ENCODE results near the gene PLIN5.
"Not testable (repeated sequence)": the region's sequence is repeated elsewhere in the genome, so short reads cannot be mapped to it uniquely, and the experiment has no call there.

The PLIN5 gene

DNA sequence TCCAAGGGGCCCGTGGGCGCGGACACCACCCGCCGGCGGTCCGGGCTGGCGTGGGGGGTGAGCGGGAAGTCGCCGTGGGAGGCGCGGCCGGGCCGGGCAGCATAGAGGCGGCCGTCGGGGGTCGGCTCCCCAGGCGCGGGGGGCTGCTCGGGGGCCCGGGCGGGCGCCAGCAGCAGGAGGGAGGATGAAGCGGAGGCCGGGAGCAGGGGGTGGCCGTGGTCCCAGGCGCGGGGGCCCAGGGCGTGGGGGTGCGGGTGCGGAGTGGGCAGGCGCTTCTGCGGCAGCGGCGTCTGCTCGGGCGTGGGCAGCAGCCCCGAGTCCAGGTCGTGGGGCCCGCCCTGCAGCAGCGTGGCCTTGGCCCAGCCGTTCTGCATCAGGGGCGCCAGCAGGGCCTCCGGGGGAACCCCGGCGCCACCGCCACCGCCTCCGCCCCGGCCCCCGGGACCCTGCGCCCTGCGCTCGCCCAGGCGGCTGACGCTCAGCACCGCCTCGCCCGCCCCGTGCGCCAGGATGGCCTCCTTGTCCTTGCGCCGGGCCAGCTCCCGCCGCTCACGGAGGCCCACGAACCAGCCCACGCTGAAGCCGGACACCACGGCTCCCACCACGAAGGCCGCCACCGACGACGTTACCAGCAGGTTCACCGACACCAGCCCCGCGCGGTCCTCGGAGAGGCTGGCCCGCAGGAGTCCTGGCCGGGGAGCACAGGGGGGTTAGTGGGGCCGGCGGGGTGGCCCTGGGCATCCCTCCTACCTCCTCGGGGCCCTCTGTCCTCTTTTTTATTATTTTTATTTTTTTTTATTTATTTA, 9.0 kb upstream of the PLIN5 start:
- DNase-seq (ENCODE audit: low read depth in 2 of 3, low spot score in 1 of 3): no peak

DNA sequence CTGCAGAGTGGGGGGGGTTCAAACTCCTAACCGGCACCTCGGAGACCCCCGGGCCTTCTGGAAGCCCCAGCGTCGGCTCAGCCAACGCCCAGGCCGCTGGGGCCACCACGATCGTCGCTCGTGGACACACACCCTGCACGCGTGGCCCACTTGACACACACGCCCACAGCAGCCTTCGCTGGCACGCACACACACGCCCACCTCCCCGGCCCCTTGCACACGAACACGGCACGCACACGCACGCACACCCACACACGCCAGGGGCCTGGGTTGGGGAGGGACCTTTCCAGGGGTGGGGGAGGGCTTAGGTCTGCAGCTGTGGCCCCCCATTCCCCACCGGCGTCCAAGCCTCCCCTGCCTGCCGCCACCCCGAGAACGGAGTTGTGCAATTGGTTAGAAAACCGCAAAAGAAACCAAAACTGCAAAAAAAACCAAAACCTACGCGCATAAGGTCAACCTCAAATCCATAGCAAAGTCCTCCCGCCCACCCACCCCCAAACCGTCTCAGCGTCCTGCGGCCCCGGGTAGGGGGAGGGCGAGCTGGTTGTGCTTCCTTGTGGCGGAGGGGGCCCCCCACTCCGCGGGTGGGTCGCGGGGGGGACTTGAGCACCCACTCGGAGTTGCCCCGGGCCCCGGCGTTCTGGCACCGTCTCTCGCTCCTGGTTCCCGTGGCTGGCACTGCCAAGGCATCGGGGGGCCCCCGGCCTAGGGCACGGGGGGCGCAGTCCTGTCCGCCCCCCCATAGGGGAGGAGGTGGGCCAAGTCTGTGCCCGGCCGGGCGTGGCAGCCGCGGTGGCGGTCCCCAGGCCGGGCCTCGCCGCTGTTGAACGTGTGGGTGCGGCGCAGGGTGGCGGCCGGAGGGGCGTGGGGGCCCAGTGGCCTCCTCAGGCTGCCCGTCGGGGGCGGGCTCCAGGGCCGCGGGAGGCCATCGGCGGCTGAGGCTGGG, 8.1 kb upstream of the PLIN5 start:
- no peak for DNase-seq (ENCODE audit: low read depth in 2 of 3, low spot score in 1 of 3)

DNA sequence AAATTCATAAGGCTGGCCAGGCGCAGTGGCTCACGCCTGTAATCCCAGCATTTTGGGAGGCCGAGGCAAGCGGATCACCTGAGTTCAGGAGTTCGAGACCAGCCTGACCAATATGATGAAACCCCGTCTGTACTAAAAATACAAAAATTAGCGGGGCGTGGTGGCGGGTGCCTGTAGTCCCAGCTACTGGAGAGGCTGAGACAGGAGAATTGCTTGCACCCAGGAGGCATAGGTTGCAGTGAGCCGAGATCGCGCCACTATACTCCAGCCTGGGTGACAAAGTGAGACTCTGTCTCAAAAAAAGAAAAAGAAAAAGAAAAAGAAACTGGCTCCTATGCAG, 6.8 kb upstream of the PLIN5 start:
- DNase-seq (ENCODE audit: low read depth in 2 of 3, low spot score in 1 of 3): not testable (repeated sequence)

DNA sequence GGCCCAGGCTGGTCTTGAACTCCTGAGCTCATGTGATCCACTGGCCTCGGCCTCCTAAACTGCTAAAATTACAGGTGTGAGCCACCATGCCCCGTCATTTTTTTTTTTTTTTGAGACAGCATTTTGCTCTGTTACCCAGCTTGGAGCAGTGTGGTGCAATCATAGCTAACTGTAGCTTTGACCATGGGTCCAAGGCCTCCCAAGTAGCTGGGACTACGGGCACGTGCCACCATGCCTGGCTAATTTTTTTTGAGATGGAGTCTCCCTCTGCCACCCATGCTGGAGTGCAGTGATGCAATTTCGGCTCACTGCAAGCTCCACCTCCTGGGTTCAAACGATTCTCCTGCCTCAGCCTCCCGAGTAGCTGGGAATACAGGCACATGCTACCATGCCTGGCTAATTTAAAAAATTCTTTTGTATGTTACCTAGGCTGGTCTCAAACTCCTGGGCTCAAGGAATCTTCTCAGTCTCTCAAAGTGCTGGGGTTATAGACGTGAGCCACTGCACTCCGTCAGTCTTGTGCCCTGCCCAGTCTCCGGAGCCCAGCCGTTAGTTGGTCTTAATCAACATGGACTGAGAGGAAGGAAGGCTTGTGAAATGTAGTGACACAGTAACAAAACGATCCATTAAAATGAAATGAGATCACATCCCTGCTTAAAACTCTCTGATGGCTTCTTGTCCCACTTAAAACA, 6.2 kb upstream of the PLIN5 start:
- no peak for DNase-seq (ENCODE audit: low read depth in 2 of 3, low spot score in 1 of 3)

DNA sequence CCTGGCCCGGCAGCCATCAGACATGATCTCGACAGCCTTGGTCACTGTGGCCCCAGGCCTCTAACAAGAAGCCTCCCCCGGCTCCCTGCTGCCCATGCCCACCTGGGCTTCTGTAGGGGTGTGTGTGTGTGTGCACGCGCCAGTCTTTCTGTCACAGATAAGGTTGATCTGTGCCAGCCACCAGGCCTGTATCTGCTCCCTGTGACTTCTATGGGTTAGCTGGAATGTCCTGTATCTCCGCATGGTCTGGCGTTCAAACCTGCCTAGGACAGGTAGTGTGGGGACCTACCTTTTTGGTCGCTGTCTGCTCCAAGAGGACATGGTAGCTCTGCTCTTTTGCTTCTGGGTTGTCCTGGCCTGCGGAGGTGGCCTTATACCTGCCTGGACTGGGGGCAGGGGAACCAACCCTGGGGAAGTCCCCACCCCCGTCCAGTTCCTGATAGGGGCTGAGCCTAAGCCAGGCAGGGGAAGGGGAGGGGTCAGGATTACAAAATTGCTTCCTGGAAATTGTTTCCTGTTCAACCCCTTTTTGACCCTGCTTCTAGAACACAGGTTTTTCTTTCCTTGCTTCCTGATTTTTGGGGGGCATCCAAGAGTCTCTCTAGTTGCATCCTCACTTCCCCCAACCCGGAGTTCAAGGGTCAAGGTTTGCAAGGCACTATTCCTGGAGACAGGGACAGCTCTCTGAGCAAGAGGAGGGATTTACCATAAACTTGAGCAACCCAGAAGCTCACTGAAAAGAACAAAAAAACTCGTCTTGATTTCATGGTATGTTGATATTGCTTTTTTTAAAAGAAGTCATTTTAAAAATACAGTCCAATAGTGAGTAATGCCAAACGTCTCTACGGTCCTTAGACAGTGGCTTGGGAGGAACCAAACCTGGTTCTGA, 4.9 kb upstream of the PLIN5 start, which contains the start of gene LRG1:
TSS of gene LRG1 (minus strand) at position 344 of the 889 bp plus-strand sequence. CDS start at position 321, 23 bp downstream.
- no peak for DNase-seq (ENCODE audit: low read depth in 2 of 3, low spot score in 1 of 3)

DNA sequence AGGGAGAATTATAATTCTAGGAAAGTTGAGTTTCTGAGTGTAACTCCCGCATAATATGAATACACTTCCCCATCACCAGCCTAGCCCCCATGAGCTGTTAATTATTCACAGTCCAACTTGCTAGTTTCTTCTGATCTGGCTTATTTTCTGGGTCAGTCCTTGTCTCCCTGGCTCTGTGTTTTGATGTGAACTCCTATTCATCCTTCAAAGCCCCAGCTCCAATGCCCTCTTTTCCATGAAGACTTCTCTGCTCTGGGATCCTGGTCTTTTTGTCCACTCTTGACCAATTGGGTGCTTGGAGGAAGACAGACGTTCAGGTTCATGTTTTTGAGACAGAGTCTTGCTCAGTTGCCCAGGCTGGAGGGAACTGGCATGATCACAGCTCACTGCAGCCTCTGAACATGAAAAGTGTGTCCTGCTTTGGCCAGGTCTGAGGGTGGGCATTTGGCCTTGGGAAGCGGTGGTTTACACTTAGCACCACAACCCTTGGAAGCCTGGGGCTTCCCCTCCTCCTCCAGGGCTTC, 4.2 kb upstream of the PLIN5 start:
- no peak for DNase-seq (ENCODE audit: low read depth in 2 of 3, low spot score in 1 of 3)

DNA sequence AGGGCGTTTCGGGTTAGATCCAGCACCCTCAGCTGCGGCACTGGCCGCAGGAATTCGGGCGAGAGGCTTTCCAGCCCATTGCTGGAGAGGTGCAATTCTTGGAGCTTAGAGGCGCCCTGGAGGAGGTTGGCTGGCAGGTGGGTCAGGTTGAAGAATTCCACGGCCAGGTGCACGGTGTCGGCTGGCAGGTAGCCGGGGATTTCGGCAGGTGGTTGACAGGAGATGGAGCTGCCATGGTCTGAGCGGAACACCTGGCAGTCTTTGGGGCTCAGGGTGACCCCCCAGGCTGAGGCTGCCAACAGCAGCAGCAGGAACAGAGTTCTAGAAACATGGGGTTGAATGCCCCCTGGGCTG, 3.6 kb upstream of the PLIN5 start:
- DNase-seq (ENCODE audit: low read depth in 2 of 3, low spot score in 1 of 3): no peak

DNA sequence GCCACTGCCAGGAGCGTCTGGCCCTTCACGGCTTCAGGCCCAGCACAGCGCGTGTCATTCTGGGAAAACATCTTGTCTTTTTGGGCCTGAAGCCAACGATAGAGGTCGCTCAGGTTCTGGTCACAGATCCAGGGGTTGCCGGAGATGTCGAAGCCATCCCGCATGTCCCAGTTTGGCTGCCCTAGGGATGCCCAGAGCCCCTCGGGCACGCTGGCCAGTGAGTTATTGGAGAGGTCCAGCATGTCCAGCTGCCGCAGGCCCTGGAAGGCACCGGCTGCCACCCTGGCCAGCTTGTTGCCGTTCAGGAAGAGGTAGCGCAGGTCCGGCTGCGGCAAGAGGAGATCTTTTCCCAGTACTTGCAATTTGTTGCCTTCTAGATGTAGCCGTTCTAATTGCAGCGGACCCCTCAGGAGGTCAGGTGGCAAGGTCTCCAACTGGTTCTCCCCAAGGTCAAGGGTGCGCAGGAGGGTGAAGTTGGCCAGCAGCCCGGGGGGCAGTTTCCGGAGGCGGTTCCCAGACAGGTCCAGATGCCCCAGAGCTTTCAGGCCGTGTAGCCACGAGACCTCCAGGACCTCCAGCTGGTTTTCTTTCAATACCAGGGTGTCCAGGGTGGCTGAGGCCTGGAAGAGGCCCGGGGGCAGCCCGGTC, 3.1 kb upstream of the PLIN5 start:
- DNase-seq (ENCODE audit: low read depth in 2 of 3, low spot score in 1 of 3): no peak

DNA sequence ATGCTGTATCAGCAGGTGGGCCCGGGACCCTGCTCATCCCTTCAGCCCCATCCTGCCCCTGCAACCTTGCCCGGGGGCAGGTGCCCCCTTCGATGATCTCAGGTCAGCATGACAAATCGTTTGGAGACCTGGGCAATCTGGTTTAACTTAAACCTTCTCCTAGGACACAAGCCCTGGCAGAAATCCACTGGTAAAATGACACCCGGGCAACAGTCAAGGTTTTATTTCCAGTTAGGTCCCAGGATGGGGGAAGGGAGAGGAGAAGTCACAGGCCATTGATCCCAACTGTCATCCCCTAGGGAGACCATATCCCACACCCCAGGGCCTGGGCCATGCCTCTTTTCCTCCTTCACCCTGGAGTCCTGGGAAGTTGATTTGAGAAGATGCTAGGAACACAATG, 1.8 kb upstream of the PLIN5 start:
- DNase-seq (ENCODE audit: low read depth in 2 of 3, low spot score in 1 of 3): no peak

DNA sequence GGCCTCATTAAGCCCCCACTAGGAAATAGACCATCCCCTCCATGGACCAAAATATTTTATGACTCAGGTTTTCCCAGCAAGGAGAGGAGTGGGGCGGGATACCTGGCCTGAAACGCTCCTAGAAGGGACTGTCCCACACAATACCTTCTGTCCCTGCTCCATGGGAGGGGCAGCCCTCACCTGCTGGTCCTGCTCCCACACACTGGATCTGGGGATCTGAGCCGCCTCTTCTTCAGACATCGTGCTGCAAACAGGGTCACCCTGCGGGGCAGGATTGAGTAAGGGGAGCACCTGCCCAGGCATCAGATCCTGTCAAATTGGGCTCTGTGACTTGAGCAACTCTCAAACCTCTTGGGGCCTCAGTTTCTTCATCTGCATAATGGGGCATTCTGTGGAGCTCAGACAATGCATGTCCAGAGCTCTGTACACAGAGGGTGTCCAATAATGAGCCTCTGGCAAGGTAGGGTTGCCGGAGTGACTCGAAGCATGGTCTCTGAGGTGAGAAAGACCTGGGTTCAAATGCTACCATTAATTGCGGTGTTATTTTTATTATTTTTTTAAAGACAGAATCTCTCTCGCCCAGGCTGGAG, 1.1 kb downstream of the PLIN5 start:
- DNase-seq (ENCODE audit: low read depth in 2 of 3, low spot score in 1 of 3): no peak

DNA sequence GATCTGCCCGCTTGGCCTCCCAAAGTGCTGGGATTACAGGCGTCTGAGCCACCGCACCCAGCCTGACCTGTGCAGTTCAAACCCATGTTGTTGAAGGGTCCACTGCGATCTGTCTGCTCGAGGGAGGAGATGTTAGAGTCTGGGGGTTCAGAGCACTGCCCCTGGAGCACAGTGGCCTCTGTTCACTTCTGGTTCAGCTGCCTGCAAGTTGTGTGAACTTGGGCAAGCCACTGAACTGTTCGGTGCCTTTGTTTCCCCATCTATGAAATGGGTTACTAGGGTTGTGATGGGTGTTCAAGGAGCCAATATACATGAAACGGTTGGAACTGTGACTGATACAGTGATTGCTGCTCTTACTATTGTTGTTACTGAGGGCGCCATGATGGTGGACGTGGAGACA, 1.7 kb downstream of the PLIN5 start:
- no peak for DNase-seq (ENCODE audit: low read depth in 2 of 3, low spot score in 1 of 3)

DNA sequence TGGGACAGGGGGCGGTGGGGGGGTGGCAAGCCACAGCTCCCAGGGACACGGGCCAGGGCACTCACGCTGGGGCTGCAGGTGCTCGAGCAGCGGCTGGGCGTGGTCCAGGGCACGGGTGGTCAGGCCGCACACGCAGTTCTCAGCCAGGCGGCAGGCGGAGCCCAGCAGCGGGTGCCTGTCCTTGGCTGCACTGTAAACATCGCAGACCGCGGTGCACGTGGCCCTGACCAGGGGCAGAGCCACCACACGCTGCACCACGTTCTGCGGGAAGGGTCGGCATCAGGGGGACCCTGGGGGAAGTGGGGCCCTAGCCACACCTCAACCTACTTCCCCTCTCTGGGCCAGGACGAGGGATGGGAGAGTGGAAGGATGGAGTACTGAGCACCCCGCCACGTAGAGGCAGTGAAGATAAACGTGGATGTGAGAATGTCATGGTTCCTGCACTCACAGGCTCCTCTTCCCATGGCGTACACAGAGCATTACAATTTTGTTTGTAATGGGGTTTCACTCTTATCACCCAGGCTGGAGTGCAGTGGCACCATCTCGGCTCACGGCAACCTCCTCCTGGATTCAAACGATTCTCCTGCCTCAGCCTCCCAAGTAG, 3.4 kb downstream of the PLIN5 start:
- no peak for DNase-seq (ENCODE audit: low read depth in 2 of 3, low spot score in 1 of 3)

DNA sequence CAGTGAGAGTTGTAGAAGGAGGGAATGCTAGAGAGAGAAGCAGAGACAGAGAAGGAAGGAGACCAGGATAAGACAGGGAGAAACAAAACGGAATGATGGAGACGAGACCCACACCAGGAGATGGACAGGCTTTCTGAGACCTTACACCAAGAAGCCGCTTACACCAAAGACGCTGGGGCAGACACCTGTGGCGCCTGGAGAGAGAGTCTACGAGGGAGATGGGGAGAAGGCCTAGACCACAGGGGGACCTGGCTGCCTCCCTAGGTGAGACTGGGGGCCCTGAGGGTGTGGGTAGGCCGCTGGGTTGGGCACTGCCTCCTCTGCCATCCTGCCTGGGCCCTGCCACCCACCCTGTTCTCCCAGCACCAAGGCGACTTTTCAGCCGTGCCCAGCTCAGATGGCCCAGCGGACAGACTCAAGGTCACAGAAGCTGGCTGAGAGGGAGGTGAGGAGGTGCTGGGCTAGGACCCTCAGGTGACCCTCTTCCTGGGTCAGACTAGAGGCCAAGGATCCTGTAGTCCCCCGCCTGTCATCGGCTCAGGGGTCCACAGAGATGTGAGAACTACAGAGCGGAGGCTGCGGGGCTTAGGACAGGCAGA, 5.0 kb downstream of the PLIN5 start:
- DNase-seq (ENCODE audit: low read depth in 2 of 3, low spot score in 1 of 3): no peak

DNA sequence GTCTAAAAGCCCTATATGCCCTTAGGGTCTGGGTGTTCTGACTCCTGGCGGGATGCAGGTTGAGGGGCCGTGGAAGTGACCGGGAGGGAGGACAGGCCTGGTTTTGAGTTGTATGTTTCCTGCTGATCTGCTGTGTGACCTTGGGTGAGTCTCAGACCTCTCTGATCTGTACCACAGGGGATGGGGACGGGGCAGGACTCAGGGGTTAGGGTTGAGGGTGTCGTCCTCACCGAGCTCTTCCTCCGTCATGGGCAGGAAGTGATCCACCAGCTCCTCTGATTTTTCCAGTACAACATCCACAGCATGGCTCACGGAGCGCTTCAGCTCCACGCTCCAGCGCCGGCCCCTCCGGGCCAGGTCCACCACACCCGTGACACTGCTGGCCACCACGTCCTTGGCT, 6.2 kb downstream of the PLIN5 start:
- DNase-seq (ENCODE audit: low read depth in 2 of 3, low spot score in 1 of 3): no peak

DNA sequence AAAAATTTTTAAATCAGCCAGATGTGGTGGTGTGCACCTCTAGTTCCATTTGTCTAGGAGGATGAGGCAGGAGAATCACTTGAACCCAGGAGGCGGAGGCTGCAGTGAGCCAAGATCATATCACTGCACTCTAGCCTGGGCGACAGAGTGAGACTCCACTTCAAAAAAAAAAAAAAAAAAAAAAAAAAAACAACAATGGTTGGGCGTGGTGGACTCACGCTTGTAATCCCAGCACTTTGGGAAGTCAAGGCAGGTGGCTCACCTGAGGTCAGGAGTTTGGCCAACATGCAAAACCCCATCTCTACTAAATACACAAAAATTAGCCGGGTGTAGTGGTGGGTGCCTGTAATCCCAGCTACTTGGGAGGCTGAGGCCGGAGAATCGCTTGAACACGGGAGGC, 7.6 kb downstream of the PLIN5 start:
- DNase-seq (ENCODE audit: low read depth in 2 of 3, low spot score in 1 of 3): not testable (repeated sequence)

DNA sequence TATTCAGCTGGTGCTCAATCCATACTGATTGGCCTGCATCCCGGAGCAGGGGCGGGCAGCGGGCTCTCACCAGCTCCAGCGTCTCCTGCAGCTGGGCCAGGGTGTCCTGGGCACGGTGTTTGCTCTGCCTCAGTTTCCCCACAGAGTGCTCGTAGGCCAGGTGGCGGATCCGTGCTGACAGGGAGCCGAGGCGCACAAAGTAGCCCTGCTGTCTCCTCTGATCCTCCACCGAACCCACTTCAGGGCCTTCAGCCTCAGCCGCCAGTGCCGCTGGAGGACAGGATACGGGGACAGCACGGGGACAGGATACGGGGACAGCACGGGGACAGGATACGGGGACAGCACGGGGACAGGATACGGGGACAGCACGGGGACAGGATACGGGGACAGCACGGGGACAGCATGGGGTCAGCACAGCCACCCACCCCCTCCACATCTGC, 9.4 kb downstream of the PLIN5 start:
- DNase-seq (ENCODE audit: low read depth in 2 of 3, low spot score in 1 of 3): no peak

DNA sequence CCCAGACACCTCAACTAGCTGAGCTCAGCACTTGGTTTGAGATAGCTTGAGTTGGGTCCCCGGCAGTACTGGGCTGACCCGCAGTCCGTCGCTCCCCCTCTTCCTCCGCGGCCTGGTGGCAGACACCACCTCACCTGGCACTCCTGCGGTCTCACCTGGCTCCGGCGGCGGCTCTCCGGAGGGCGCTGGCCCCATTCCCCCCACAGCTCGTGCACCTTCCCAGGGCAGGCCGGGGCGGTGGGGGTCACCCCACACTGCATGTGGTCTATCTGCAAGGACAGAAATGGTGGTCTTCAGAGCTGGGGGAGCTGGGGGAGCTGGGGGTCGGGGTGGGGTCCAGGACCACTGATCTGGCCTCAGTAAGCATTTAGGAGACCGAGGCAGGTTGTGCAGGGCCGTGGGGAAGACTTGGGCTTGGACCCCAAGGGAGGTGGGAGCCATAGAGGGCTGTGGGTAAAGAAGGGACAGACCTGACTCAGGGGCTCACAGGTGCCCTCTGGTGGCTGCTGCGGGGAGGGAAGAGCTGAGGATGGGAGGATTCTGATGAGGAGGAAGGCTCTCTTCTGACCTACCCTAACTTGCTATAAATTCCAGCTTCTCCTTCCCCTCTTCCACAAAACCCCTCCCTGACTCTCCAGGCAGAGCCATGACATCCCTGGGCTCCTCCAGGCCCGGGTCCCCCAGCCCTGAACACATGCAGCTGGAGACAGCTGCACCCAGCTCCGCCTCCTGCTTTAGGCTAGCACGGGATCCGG, 10.0 kb downstream of the PLIN5 start:
- DNase-seq (ENCODE audit: low read depth in 2 of 3, low spot score in 1 of 3): peak; percentile 45 to 70 (median 66)

All from stimulated activated CD4-positive, alpha-beta T cell treated with anti-CD3 and anti-CD28 coated beads, Interleukin-12 subunit alpha, Interleukin-12 subunit beta, amount 100 ng/mL, for 48 hours (primary cell).